Measurements from ENCODE around the gene CAMK1G.

GRCh38 chr1:209544098-209544497, 39.4 kb upstream of the CAMK1G start:
- TF ChIP-seq POLR2AphosphoS5 (IDR thresholded peaks at IDR 0.05; ENCODE audit: low read depth, low read length) (no peak), SIN3A (IDR thresholded peaks at IDR 0.05; ENCODE audit: borderline replicate concordance, insufficient read depth, low read length) (no peak)
